PFSK-1 (cell line): ENCODE results near the gene SLC25A25.

Experiments used
- FOXP2 ChIP-seq: optimal IDR thresholded peaks from 2 replicates; pipeline ENCODE3; 2011; ENCODE audit warnings: borderline replicate concordance, control low read depth, inconsistent platforms; ENCODE audit not compliant: insufficient read depth; ENCODE audit errors: extremely low read length, extremely low read depth
- POLR2AphosphoS5 ChIP-seq: IDR thresholded peaks from 2 replicates; pipeline ENCODE4 v1.6.1; 2012; ENCODE audit warnings: low read depth, mild to moderate bottlenecking, control low read depth, low read length, moderate library complexity
- SIN3A ChIP-seq: IDR thresholded peaks from 2 replicates; pipeline ENCODE4 v1.6.1; 2012; ENCODE audit warnings: mild to moderate bottlenecking, low read length, moderate library complexity, borderline replicate concordance; ENCODE audit not compliant: insufficient read depth
- TAF1 ChIP-seq: IDR thresholded peaks from 2 replicates; pipeline ENCODE4 v1.6.1; 2012; ENCODE audit warnings: low read length, control low read depth, borderline replicate concordance; ENCODE audit not compliant: insufficient read depth

- TF ChIP-seq POLR2AphosphoS5 (peak; percentile 63; the same call in 1 of the 2 replicates), SIN3A (no peak), TAF1 (0 out of 2 replicates have a peak, but pooled peaks have one; percentile 16), FOXP2 (no peak)
Observed at GRCh38 chr9:128127990-128128835, 60.2 kb downstream of the SLC25A25 start.
